GM23338 (cell line): ENCODE measurements around the gene SLC35F6. TPM values are rescaled to one million over a fixed set of nuclear protein-coding genes. Genes with fewer than 3 reads are reported as not detected.

ENCODE experiments used
- ATAC-seq: fragments of 200-7000 bp; cut with Tn5 transposase; 3 replicates; pipeline ENCODE4 v1.9.1; 2020
- DNase-seq: peaks from one replicate; pipeline ENCODE4 v3.0.0-alpha.2; 2015; ENCODE audit warnings: low spot score
- H2AFZ ChIP-seq: fragments of 200-600 bp; sonication (generic); 2 replicates; pipeline ENCODE4 v1.8.0; 2016; ENCODE audit warnings: antibody characterized with exemption, mild to moderate bottlenecking, moderate library complexity
- H3F3A ChIP-seq: fragments of 200-600 bp; sonication (generic); replicated peaks from 2 replicates; pipeline ENCODE4 v1.8.0; 2017; ENCODE audit warnings: antibody characterized with exemption, mixed run types, low read depth
- H3K27ac ChIP-seq: fragments of 200-600 bp; sonication (generic); 2 replicates; pipeline ENCODE4 v1.6.1; 2016; ENCODE audit warnings: low read depth
- H3K27me3 ChIP-seq: fragments of 200-600 bp; sonication (generic); 2 replicates; pipeline ENCODE4 v1.8.0; 2016; ENCODE audit warnings: mild to moderate bottlenecking, mixed run types, moderate library complexity; ENCODE audit not compliant: insufficient read depth
- H3K36me3 ChIP-seq: fragments of 200-600 bp; sonication (generic); 2 replicates; pipeline ENCODE4 v1.8.0; 2016; ENCODE audit warnings: mild to moderate bottlenecking; ENCODE audit not compliant: insufficient read depth
- H3K4me1 ChIP-seq: fragments of 200-600 bp; sonication (generic); 2 replicates; pipeline ENCODE4 v1.8.0; 2016; ENCODE audit warnings: mild to moderate bottlenecking, moderate library complexity; ENCODE audit not compliant: insufficient read depth
- H3K4me2 ChIP-seq: fragments of 200-600 bp; sonication (generic); 2 replicates; pipeline ENCODE4 v1.7.1; 2017; ENCODE audit warnings: mixed run types
- H3K4me3 ChIP-seq: fragments of 200-600 bp; sonication (generic); 2 replicates; pipeline ENCODE4 v1.6.1; 2016; ENCODE audit warnings: mixed run types
- H3K79me2 ChIP-seq: fragments of 200-600 bp; sonication (generic); replicated peaks from 2 replicates; pipeline ENCODE4 v1.8.0; 2017; ENCODE audit warnings: mild to moderate bottlenecking; ENCODE audit not compliant: insufficient read depth
- H3K9me2 ChIP-seq: fragments of 200-600 bp; sonication (generic); 2 replicates; pipeline ENCODE4 v1.8.0; 2017; ENCODE audit not compliant: insufficient read depth
- H4K20me1 ChIP-seq: fragments of 200-600 bp; sonication (generic); replicated peaks from 2 replicates; pipeline ENCODE4 v1.8.0; 2017; ENCODE audit warnings: mild to moderate bottlenecking; ENCODE audit not compliant: insufficient read depth
- H3K27ac Mint-ChIP-seq: 2 replicates; pipeline ENCODE4 v1.8.0; 2020; ENCODE audit warnings: inconsistent platforms, mild to moderate bottlenecking, moderate library complexity, mixed read lengths
- H3K27me3 Mint-ChIP-seq: 3 replicates; pipeline ENCODE4 v1.8.0; 2022; ENCODE audit warnings: low read depth, mild to moderate bottlenecking, moderate library complexity, mixed read lengths, inconsistent platforms; ENCODE audit not compliant: insufficient read depth, poor library complexity
- H3K36me3 Mint-ChIP-seq: 3 replicates; pipeline ENCODE4 v1.8.0; 2021; ENCODE audit warnings: low read depth, mild to moderate bottlenecking, inconsistent platforms, moderate library complexity, mixed read lengths
- H3K4me1 Mint-ChIP-seq: 3 replicates; pipeline ENCODE4 v1.8.0; 2020; ENCODE audit warnings: mild to moderate bottlenecking, inconsistent platforms, mixed read lengths
- H3K4me3 Mint-ChIP-seq: 3 replicates; pipeline ENCODE4 v1.8.0; 2021; ENCODE audit warnings: moderate library complexity, mild to moderate bottlenecking, inconsistent platforms, mixed read lengths
- H3K9me3 Mint-ChIP-seq: 3 replicates; pipeline ENCODE4 v1.8.0; 2020; ENCODE audit warnings: moderate library complexity, mild to moderate bottlenecking, inconsistent platforms, mixed read lengths
- CREB1 ChIP-seq: fragments of 250-450 bp; sonication (Bioruptor Pico); IDR thresholded peaks from 2 replicates; pipeline ENCODE4 v1.5.0; 2020; ENCODE audit warnings: low read depth, mild to moderate bottlenecking, moderate library complexity
- EZH2phosphoT487 ChIP-seq: fragments of 200-600 bp; sonication (generic); IDR thresholded peaks from one replicate; pipeline ENCODE4 v1.8.1; 2018; ENCODE audit warnings: antibody characterized with exemption; ENCODE audit not compliant: unreplicated experiment
- JUNB ChIP-seq: IDR thresholded peaks from one replicate; pipeline ENCODE4 v1.6.1; 2016; ENCODE audit warnings: antibody characterized with exemption; ENCODE audit not compliant: unreplicated experiment
- NANOG ChIP-seq: IDR thresholded peaks from 2 replicates; pipeline ENCODE4 v1.6.1; 2016; ENCODE audit warnings: antibody characterized with exemption, borderline replicate concordance
- STAT1 ChIP-seq: IDR thresholded peaks from one replicate; pipeline ENCODE4 v1.6.1; 2016; ENCODE audit warnings: antibody characterized with exemption; ENCODE audit not compliant: unreplicated experiment
- ZNF114 ChIP-seq: fragments of 250-450 bp; sonication (Bioruptor Pico); IDR thresholded peaks from 2 replicates; pipeline ENCODE4 v1.5.0; 2020; ENCODE audit warnings: mild to moderate bottlenecking, moderate library complexity
- polyA plus RNA-seq: library from polyadenylated mRNA; unstranded; fragments of >200 nt; fragmentation: Nextera tagmentation; extraction: Ambion mirVana; gene quantifications from 2 replicates; pipeline ENCODE4 v1.2.1, GENCODE V29; 2016
- total RNA-seq: library from RNA; depleted of rRNA; stranded (reverse); fragments of >200 nt; shearing (Covaris generic); gene quantifications from 2 replicates; pipeline ENCODE4 v1.2.3, GENCODE V29; 2014
- TF ChIP-seq, protein P1 (sequence below), 2 experiments: fragments of 200-600 bp in 1 of 2; sonication (generic) in 1 of 2; conservative IDR thresholded peaks; 2 replicates each; pipeline versions ENCODE4 v1.5.1 to v1.6.1; 2016 to 2017; ENCODE audit warnings: antibody characterized with exemption in 2 of 2, low read depth in 2 of 2, mild to moderate bottlenecking in 2 of 2, moderate library complexity in 1 of 2
- TF ChIP-seq, protein P2 (sequence below): fragments of 250-450 bp; sonication (Bioruptor Pico); IDR thresholded peaks from 2 replicates; pipeline ENCODE4 v1.5.0; 2020; ENCODE audit warnings: mild to moderate bottlenecking, moderate library complexity

The SLC35F6 gene
- total and polyA plus RNA-seq, 2 experiments from 2014 or later, result 6.0 to 15.0 TPM

GRCh38 chr2:26770986-26771586, 7.0 kb downstream of the SLC35F6 start:
- Histone ChIP-seq H3K36me3 (no peaks in the 10 kb centered on the region), H3K27me3 (no peaks in the 10 kb centered on the region), H3K4me2 (no peak overlapping the region), H3K4me3 (no peak overlapping the region), H2AFZ (no peak overlapping the region), H3K4me1 (no peaks in the 10 kb centered on the region), H4K20me1 (peaks cover 7% of the 10 kb centered on the region; the same call in 1 of the 2 replicates), H3K9me2 (no peaks in the 10 kb centered on the region), H3K79me2 (no peaks in the 10 kb centered on the region), H3F3A (no peaks in the 10 kb centered on the region), H3K27ac (no peak overlapping the region)
- DNase-seq (peak; percentile 70), ATAC-seq (peak; percentile 70)
- H3K27me3 Mint-ChIP-seq, result peaks cover 4% of the 10 kb centered on the region
- 0 out of 3 replicates have a peak, but pooled peaks cover 3% of the 10 kb centered on the region for H3K36me3 Mint-ChIP-seq
- H3K4me1 Mint-ChIP-seq, result peaks cover 12% of the 10 kb centered on the region
- no peak overlapping the region for H3K27ac Mint-ChIP-seq
- H3K4me3 Mint-ChIP-seq, result no peak overlapping the region
- H3K9me3 Mint-ChIP-seq, result no peaks in the 10 kb centered on the region; the same call in 2 of the 3 replicates
- TF ChIP-seq, protein P1, sequence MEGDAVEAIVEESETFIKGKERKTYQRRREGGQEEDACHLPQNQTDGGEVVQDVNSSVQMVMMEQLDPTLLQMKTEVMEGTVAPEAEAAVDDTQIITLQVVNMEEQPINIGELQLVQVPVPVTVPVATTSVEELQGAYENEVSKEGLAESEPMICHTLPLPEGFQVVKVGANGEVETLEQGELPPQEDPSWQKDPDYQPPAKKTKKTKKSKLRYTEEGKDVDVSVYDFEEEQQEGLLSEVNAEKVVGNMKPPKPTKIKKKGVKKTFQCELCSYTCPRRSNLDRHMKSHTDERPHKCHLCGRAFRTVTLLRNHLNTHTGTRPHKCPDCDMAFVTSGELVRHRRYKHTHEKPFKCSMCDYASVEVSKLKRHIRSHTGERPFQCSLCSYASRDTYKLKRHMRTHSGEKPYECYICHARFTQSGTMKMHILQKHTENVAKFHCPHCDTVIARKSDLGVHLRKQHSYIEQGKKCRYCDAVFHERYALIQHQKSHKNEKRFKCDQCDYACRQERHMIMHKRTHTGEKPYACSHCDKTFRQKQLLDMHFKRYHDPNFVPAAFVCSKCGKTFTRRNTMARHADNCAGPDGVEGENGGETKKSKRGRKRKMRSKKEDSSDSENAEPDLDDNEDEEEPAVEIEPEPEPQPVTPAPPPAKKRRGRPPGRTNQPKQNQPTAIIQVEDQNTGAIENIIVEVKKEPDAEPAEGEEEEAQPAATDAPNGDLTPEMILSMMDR (conservative IDR thresholded peaks at IDR 0.05; ENCODE audit: low read depth in 2 of 2), result peak; percentile 37 to 54
- TF ChIP-seq EZH2phosphoT487, result no peak

- no peak for ATAC-seq
These were observed 8.2 kb downstream of the SLC35F6 start for GRCh38 chr2:26772064-26773001.

More at GRCh38 chr2:26772064-26773001, 8.2 kb downstream of the SLC35F6 start:
- DNase-seq, result no peak
- no peaks in the 10 kb centered on the region for H3K79me2 ChIP-seq
- Mint-ChIP-seq H3K27me3 (peaks cover 4% of the 10 kb centered on the region), H3K36me3 (peaks cover 3% of the 10 kb centered on the region; the same call in 1 of the 3 replicates), H3K4me3 (no peak overlapping the region), H3K9me3 (no peaks in the 10 kb centered on the region; the same call in 2 of the 3 replicates), H3K27ac (no peak overlapping the region), H3K4me1 (peaks cover 12% of the 10 kb centered on the region)
- no peaks in the 10 kb centered on the region for H3K9me2 ChIP-seq
- no peak overlapping the region for H3K4me2 ChIP-seq
- no peak overlapping the region for H2AFZ ChIP-seq
- TF ChIP-seq, protein P1 (conservative IDR thresholded peaks at IDR 0.05; ENCODE audit: low read depth in 2 of 2), result no peak
- no peak for TF ChIP-seq EZH2phosphoT487
- no peak for TF ChIP-seq NANOG
- no peak for TF ChIP-seq CREB1 (CRISPR knock-in tag)
- no peak for TF ChIP-seq ZNF114 (CRISPR knock-in tag)
- TF ChIP-seq JUNB, result no peak
- TF ChIP-seq, protein P2, sequence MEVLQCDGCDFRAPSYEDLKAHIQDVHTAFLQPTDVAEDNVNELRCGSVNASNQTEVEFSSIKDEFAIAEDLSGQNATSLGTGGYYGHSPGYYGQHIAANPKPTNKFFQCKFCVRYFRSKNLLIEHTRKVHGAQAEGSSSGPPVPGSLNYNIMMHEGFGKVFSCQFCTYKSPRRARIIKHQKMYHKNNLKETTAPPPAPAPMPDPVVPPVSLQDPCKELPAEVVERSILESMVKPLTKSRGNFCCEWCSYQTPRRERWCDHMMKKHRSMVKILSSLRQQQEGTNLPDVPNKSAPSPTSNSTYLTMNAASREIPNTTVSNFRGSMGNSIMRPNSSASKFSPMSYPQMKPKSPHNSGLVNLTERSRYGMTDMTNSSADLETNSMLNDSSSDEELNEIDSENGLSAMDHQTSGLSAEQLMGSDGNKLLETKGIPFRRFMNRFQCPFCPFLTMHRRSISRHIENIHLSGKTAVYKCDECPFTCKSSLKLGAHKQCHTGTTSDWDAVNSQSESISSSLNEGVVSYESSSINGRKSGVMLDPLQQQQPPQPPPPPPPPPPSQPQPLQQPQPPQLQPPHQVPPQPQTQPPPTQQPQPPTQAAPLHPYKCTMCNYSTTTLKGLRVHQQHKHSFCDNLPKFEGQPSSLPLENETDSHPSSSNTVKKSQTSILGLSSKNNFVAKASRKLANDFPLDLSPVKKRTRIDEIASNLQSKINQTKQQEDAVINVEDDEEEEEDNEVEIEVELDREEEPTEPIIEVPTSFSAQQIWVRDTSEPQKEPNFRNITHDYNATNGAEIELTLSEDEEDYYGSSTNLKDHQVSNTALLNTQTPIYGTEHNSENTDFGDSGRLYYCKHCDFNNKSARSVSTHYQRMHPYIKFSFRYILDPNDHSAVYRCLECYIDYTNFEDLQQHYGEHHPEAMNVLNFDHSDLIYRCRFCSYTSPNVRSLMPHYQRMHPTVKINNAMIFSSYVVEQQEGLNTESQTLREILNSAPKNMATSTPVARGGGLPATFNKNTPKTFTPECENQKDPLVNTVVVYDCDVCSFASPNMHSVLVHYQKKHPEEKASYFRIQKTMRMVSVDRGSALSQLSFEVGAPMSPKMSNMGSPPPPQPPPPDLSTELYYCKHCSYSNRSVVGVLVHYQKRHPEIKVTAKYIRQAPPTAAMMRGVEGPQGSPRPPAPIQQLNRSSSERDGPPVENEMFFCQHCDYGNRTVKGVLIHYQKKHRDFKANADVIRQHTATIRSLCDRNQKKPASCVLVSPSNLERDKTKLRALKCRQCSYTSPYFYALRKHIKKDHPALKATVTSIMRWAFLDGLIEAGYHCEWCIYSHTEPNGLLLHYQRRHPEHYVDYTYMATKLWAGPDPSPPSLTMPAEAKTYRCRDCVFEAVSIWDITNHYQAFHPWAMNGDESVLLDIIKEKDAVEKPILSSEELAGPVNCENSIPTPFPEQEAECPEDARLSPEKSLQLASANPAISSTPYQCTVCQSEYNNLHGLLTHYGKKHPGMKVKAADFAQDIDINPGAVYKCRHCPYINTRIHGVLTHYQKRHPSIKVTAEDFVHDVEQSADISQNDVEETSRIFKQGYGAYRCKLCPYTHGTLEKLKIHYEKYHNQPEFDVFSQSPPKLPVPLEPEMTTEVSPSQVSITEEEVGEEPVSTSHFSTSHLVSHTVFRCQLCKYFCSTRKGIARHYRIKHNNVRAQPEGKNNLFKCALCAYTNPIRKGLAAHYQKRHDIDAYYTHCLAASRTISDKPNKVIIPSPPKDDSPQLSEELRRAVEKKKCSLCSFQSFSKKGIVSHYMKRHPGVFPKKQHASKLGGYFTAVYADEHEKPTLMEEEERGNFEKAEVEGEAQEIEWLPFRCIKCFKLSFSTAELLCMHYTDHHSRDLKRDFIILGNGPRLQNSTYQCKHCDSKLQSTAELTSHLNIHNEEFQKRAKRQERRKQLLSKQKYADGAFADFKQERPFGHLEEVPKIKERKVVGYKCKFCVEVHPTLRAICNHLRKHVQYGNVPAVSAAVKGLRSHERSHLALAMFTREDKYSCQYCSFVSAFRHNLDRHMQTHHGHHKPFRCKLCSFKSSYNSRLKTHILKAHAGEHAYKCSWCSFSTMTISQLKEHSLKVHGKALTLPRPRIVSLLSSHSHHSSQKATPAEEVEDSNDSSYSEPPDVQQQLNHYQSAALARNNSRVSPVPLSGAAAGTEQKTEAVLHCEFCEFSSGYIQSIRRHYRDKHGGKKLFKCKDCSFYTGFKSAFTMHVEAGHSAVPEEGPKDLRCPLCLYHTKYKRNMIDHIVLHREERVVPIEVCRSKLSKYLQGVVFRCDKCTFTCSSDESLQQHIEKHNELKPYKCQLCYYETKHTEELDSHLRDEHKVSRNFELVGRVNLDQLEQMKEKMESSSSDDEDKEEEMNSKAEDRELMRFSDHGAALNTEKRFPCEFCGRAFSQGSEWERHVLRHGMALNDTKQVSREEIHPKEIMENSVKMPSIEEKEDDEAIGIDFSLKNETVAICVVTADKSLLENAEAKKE (CRISPR knock-in tag), result no peak
- no peak for TF ChIP-seq STAT1
- H3K4me3 ChIP-seq, result no peak overlapping the region
- no peaks in the 10 kb centered on the region for H3K27me3 ChIP-seq
- H3K36me3 ChIP-seq, result no peaks in the 10 kb centered on the region
- H3K4me1 ChIP-seq, result no peaks in the 10 kb centered on the region
- no peak overlapping the region for H3K27ac ChIP-seq
- peaks cover 7% of the 10 kb centered on the region; the same call in 1 of the 2 replicates for H4K20me1 ChIP-seq
- H3F3A ChIP-seq, result no peaks in the 10 kb centered on the region
